Activated T-cell treated with anti-CD3 and anti-CD28 coated beads, Interleukin-2, amount 50 U/mL, for 24 hours (primary cell): ENCODE results near the gene PHF12.

Source experiments
- DNase-seq: peaks from one replicate; pipeline ENCODE4 v3.0.0-alpha.2; 2020
- H3K27ac Mint-ChIP-seq: 2 replicates; pipeline ENCODE4 v1.8.0; 2020; ENCODE audit warnings: mild to moderate bottlenecking, mixed read lengths
- H3K27me3 Mint-ChIP-seq: 2 replicates; pipeline ENCODE4 v1.8.0; 2020; ENCODE audit warnings: mixed read lengths
- H3K36me3 Mint-ChIP-seq: 2 replicates; pipeline ENCODE4 v1.8.0; 2020; ENCODE audit warnings: low read depth, mixed read lengths
- H3K4me1 Mint-ChIP-seq: 2 replicates; pipeline ENCODE4 v1.8.0; 2020; ENCODE audit warnings: low read depth, mixed read lengths
- H3K4me3 Mint-ChIP-seq: 2 replicates; pipeline ENCODE4 v1.8.0; 2020; ENCODE audit warnings: mild to moderate bottlenecking, moderate library complexity, mixed read lengths
- H3K9me3 Mint-ChIP-seq: 2 replicates; pipeline ENCODE4 v1.8.0; 2020; ENCODE audit warnings: mixed read lengths

Gene PHF12

DNA sequence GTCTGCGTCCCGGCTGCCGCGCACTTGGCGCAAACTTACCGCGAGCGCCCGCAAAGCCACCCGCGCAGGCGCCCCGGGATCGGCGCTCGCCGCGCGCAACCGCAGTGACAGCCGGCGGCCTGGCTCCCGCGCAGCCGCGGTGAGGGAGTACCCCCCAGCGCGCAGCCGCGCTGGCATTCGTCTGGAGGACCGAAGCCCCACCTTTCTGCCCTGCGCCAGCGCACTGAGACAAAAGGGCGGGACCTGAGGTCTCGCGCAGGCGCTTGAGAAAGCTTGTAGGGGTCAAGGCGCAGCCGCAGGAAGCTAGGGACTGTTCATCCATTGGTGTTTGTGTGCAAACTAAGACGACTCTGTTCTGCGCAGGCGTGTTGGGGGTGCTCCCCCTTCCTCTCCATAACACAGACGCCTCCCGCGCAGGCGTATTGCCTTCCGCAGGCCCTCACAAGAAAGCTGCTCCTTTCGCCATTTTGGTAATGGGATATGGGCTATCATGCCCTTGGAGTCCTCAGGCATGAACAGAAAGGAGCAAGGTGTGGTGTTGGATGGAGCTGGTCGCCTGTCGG, at the start of gene PHF12:
PHF12 (minus strand) TSS at position 91 of the 563 bp plus-strand sequence. CDS start 558 bp downstream, outside the sequence.
- DNase-seq = peak; percentile 99
- Mint-ChIP-seq H3K36me3 (peaks cover 37% of the 10 kb centered on the region), H3K4me3 (no peak within 1 kb of the TSS), H3K27ac (peak within 1 kb of the TSS; percentile 96), H3K9me3 (no peaks in the 10 kb centered on the region), H3K4me1 (peaks cover 23% of the 10 kb centered on the region), H3K27me3 (no peaks in the 10 kb centered on the region)

DNA sequence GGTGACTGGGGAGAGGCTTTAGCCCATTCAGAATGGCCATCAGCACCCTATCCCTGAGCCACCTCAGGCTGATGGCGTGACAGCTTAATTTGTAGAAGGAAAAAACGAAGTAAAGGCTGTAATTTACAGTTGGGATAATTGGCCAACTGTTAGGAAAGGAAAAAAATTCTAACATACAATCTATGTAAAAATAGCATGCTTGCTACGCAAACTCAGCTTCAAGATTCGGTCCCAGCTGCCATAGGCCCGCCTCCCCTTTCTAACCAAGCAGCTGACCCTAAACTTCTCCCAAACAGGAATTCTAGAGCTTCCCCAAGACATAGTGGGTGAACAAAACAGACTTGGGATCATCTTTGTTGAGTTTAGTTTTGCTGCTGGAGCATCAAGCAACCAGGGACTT, 49.7 kb upstream of the PHF12 start:
- no peak for DNase-seq
- Mint-ChIP-seq H3K4me3 (no peak overlapping the region), H3K27ac (no peak overlapping the region), H3K36me3 (no peaks in the 10 kb centered on the region), H3K4me1 (peaks cover 2% of the 10 kb centered on the region), H3K27me3 (peaks cover 47% of the 10 kb centered on the region), H3K9me3 (no peaks in the 10 kb centered on the region)

DNA sequence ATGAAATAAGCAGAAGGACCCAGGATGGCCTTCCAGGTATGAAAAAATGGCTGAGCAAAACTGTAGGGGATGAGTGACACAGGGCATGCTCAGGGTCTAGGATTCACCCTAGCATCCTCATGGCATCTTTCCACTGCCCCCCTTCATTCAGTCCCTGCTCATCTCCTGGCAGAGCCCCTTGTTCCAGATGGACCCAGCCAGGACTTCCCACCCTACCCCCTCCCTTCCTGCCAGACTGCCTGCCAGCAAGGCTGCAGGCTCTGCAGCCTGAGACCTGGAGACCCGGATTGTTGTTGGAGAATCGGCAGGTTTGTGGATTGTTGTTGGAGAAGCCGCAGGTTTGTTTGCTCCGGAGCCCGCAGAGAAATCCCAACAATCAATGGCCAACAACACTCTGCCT, 47.9 kb upstream of the PHF12 start:
- Mint-ChIP-seq H3K4me1 (no peaks in the 10 kb centered on the region), H3K27me3 (peaks cover 34% of the 10 kb centered on the region), H3K27ac (no peak overlapping the region), H3K4me3 (no peak overlapping the region), H3K9me3 (no peaks in the 10 kb centered on the region), H3K36me3 (no peaks in the 10 kb centered on the region)
- no peak for DNase-seq

DNA sequence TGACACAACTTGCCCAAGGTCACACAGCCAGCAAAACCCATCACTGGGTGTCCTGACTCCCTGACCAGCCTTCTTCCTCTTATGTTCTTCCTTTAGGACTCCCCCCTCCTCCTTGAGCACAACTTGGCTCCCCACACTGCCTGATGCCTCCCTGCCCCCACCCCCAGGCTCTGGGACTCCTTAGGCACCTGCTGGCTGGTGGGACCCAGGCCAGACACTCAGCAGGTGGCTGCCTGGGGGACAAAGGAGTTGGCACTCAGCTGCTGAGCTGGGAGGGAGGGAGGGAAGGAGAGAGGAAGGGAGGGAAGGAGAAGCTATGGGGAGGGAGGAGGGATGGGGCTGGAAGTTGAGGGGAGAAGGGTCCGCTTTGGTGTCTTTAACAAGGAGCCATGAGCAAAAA, 46.5 kb upstream of the PHF12 start:
- DNase-seq = no peak
- Mint-ChIP-seq H3K4me1 (no peaks in the 10 kb centered on the region), H3K36me3 (no peaks in the 10 kb centered on the region), H3K9me3 (no peaks in the 10 kb centered on the region), H3K27ac (no peak overlapping the region), H3K27me3 (peaks cover 20% of the 10 kb centered on the region), H3K4me3 (no peak overlapping the region)

DNA sequence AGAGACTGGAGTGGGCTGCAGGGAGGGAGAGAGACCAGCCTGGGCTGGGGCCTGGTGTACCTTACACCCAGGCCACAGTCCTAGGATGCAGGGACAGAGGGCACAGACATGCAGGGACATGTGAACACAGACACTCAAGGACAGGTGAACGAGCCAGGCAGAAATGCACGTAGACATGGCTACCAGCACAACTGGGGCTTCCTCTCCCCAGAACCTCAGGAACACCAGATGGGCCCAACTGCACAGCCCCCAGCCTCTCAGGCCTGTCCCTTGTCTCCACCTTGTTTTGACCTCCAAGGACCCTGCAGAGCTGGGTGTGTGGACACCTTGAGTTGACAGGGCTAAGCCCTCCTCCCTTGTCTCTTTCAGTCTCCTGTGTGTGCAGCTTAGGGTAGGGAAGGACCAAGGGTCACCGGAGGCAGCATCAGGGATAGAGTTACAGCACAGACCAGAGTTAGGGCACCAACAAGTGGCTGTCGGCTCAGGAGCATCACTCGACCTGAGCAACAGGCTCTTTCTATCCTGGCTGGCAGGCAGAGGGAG, 45.3 kb upstream of the PHF12 start:
- no peaks in the 10 kb centered on the region for H3K4me1 Mint-ChIP-seq
- H3K9me3 Mint-ChIP-seq = no peaks in the 10 kb centered on the region
- no peak overlapping the region for H3K4me3 Mint-ChIP-seq
- H3K36me3 Mint-ChIP-seq = no peaks in the 10 kb centered on the region
- no peak overlapping the region for H3K27ac Mint-ChIP-seq
- peaks cover 17% of the 10 kb centered on the region for H3K27me3 Mint-ChIP-seq
- DNase-seq = no peak

DNA sequence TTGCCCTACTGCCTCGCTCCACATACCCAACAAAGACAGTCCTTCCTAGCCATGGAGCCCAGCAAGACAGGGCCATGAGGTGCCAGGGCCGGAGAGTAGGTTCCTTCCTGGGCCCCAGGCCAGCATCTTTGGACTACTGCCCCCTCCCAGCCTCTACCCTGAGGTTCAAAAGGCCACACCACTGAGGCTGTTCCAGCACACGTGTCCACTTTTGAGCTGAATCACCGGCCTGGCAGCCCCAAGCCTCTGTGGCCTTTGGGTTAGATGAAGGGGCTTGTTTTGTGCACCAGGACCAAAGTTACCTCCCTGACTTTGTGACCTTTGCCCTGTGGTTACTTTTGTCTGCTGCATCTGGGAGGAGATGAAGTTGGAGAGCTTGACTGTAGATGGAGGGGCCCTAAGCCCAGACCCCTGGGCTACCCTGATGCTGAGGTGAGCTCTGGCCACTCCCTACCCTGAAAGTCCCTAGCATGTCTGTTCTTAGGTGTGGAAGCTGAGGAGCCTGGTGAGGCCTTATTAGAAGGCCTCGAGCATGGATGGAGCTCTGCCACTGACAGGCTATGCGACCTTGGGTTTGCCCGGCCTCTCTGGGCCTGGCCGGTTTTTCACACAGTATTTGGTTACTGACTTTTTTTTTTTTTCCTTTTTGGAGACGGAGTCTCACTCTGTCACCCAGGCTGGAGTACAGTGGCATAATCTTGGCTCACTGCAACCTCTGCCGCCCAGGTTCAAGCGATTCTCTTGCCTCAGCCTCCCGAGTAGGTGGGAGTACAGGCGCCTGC, 42.5 kb upstream of the PHF12 start:
- Mint-ChIP-seq H3K9me3 (no peaks in the 10 kb centered on the region), H3K4me3 (no peak overlapping the region), H3K27ac (no peak overlapping the region), H3K36me3 (no peaks in the 10 kb centered on the region), H3K4me1 (no peaks in the 10 kb centered on the region), H3K27me3 (peaks cover 13% of the 10 kb centered on the region)
- DNase-seq = no peak

DNA sequence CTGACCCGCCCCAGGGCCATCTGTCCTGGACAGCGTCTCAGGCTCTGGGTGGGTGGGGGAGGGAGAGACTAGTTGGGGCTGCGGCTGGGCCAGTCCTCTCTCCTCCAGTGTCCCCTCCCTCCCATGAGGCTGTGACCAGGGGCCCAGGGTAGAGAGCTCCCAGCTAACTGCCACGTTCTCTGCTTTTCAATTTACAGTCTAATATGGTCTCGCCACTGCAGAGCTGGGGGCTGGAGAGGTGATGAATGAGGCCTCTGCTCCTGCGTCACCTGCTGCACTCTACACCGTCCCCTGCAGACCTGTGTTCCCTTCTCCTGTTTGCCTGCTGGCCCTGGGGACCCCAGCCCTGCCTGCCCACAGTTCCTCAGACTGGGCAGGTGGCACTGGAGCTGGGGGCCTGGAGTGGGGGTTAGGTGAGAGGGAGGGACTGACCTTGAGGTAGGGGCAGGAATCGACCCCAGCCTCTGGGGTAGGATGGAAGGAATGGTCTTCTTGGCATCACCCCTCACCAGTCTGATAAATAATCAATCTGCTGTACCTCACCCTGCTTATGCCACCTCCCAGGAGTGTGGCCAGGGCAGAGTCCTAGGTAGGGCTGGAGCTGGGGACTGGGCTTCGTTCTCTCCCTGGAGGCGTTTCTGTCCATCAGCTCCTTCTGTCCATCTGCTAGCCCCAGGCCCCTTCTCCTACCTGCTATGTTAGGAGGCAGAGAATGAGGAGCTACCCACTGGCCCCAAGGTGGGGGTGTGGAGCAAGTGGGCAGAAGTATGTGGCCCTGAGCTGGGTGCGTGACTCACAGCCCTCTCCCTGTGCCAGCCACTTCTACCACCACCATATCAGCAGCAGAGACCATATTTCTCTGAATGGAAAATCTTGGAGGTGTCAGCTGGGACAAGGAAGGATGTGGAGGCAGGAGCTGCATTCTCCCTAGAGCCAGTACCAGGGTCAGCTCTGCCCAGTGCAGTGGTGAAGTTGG, 41.6 kb upstream of the PHF12 start:
- Mint-ChIP-seq H3K27ac (no peak overlapping the region), H3K27me3 (peaks cover 7% of the 10 kb centered on the region), H3K36me3 (no peaks in the 10 kb centered on the region), H3K4me1 (no peaks in the 10 kb centered on the region), H3K9me3 (no peaks in the 10 kb centered on the region), H3K4me3 (no peak overlapping the region)
- DNase-seq = no peak

DNA sequence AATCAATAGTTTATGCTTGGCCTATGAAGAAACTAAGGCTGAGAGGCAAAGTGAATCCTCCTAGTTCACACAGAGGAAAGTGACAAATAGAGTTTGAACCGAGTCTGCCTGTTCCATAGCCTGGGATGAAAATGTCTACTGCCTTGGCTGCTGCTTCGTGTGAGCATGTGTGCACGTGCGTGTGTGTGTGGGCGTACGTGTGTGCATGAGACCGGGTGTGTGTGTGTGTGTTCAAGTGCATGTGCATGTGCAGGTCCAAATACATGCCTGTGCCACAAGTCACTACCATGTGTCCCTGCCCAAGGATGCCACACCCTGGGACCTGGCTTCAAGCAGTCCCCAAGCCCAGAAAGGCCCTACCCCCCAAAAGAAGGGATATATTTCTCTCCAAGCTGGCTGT, 40.9 kb upstream of the PHF12 start:
- Mint-ChIP-seq H3K36me3 (no peaks in the 10 kb centered on the region), H3K4me1 (no peaks in the 10 kb centered on the region), H3K27me3 (peaks cover 4% of the 10 kb centered on the region), H3K4me3 (no peak overlapping the region), H3K9me3 (no peaks in the 10 kb centered on the region), H3K27ac (no peak overlapping the region)
- DNase-seq = no peak

DNA sequence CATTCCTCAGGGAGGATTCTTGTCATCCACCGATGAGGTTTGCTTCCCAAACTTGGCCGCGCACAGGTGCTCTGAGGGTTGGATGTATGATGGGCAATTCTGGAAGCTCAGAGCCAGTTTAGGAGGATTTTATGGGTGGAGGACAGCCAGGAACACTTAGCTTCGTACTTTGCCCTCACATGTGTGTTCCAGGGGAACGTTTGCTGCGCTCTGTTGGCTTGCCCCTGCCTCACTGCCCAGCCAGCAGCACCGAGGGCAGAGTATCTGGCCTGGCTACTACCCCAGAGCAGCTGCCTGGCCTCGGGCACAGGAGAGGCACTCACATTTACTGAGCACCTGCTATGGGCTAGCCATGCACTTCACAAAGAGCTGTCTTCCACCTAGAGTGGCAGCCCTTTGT, 40.5 kb upstream of the PHF12 start:
- Mint-ChIP-seq H3K4me1 (no peaks in the 10 kb centered on the region), H3K27ac (no peak overlapping the region), H3K27me3 (peaks cover 1% of the 10 kb centered on the region), H3K9me3 (no peaks in the 10 kb centered on the region), H3K4me3 (no peak overlapping the region), H3K36me3 (no peaks in the 10 kb centered on the region)
- DNase-seq = no peak

DNA sequence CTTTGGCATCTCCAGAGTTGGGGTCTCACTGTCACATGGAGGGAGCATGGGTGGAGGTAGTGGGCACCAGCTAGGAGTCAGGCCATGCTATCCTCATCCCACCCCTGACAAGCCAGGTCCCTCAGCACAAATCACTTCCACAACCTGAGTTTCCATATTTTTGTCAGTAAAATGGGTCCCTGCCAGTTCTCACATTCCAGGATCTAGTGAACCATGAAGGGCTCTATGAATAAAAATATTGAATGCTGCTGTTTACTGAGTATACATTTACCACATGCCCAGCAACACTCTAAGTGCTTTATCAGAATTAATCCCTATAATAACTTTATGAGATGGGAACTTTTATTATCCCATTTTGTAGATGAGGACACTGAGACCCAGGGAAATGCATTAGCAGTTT, 37.7 kb upstream of the PHF12 start:
- H3K27ac Mint-ChIP-seq = no peak overlapping the region
- H3K4me3 Mint-ChIP-seq = no peak overlapping the region

DNA sequence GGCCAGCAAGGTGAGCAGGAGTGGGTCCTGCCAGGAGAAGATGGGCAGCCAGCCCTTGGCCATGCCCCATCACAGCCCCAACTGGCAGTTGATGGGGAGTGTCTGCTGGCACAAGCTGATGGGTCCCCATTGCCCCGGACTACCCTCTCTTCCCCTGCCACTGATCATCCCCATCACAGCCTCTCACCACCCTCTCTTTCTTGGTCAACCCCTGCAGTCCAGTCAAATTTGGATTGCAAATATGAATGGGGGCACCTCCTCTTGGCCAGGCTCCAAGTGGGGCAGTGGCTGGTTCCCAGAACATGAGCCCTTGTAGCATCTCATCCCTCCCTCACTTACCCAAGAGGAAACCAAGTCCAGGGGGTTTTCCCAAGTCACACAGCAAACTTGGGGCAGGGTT, 37.2 kb upstream of the PHF12 start:
- DNase-seq = no peak
- Mint-ChIP-seq H3K27me3 (no peaks in the 10 kb centered on the region), H3K9me3 (no peaks in the 10 kb centered on the region), H3K36me3 (no peaks in the 10 kb centered on the region), H3K27ac (no peak overlapping the region), H3K4me1 (peaks cover 6% of the 10 kb centered on the region), H3K4me3 (no peak overlapping the region)

More for the DNA sequence above, 37.7 kb upstream of the PHF12 start:
- Mint-ChIP-seq H3K27me3 (no peaks in the 10 kb centered on the region), H3K36me3 (no peaks in the 10 kb centered on the region), H3K4me1 (peaks cover under 1% of the 10 kb centered on the region), H3K9me3 (no peaks in the 10 kb centered on the region)
- DNase-seq = no peak

DNA sequence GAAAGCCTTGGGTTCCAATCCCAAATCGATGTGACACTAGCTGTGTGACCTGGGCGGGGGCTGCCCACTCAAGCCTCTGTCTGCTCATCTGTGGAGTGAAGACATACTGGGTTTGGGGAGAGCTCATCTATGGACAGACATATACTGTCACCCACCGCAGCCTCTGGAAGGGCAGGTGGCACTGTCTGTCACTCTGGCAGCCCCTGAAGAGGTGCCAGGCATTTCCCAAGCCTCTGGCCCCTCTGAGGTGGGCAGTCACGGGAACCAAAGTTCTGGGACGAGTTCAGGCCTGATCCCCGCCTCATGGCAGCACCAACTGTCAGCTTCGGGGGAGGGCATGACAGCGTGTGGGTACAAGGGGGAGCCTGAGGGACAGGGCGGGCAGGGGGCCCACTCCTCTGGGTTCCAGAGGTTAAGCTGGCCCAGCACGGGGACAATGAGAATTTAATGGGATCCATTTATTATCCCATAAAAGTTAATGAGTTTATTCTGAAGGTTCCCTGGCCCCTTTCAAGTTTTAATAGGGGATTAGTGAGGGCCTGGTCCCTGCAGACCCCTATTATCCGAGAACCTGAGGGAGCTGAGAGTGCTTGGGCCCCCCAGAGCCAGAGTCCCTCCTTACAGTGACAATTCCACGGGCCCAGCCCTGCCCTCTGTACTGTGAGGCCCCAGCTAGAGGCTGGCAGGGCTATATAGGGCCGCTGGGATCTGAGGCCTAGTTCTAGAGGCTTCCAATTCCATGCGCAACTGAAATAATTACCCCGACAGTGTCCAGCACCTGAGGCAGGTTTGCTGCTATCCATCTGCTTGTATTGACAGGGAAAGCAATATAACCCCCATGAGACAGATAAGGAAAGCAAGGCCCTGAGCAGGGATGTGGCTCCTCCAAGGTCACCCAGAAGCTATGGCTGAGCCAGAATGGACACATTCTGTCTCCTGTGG, 35.7 kb upstream of the PHF12 start:
- Mint-ChIP-seq H3K9me3 (no peaks in the 10 kb centered on the region), H3K27me3 (no peaks in the 10 kb centered on the region), H3K4me3 (no peak overlapping the region), H3K4me1 (peaks cover 21% of the 10 kb centered on the region), H3K36me3 (no peaks in the 10 kb centered on the region), H3K27ac (no peak overlapping the region)
- no peak for DNase-seq

DNA sequence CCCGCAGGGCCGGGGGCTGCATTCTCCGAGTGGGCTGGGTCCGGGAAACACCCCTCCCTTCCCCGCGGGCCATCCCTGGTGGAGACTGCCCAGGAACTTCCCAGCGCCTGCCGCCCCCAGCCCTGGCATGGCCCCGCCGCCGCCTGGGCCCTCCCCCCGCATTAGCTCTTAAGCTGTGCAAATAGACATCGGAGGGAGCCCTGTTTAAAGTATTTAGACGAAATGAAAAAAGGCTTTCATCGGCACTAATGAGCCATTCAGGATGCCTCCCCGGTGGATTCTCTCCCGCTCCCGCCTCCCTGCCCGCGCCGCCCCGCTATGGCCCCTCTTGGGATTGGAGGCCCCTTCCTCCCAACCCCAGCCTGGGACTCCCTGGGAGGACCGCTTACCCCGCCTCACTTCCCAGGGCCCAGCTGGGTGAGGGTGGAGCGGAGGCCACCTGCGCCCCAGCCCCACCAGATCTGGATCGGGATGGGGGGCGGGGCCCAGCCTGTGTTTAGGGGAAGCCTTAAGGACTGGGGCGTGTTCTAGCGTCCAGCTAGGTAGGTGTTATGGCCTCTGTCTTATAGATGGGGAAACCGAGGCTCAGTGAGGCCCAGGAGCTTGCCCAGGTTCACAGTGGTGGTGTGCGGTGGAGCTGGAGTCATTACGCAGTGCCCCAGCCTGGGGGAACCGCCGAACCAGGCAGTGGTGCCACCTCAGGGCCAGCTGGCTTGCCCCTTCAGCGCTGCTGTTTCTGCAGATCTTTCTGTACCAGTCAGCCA, 34.8 kb upstream of the PHF12 start:
- no peaks in the 10 kb centered on the region for H3K9me3 Mint-ChIP-seq
- no peak for DNase-seq
- H3K27ac Mint-ChIP-seq = no peak overlapping the region
- no peaks in the 10 kb centered on the region for H3K36me3 Mint-ChIP-seq
- H3K4me1 Mint-ChIP-seq = peaks cover 27% of the 10 kb centered on the region
- no peaks in the 10 kb centered on the region for H3K27me3 Mint-ChIP-seq
- H3K4me3 Mint-ChIP-seq = no peak overlapping the region
